ENCODE measurements around the gene TNFRSF12A. TPM values are rescaled to one million over a fixed set of nuclear protein-coding genes. Genes with fewer than 3 reads are reported as not detected.

TNFRSF12A gene
- total RNA-seq, 4 donors from 2014 or later, result 12.6 to 76.2 (median 24.0) TPM

- intact Hi-C loops (cut with DNase I; ENCODE audit: low total_unique reads), result no loop called here
- no peak for TF ChIP-seq CTCF (IDR thresholded peaks at IDR 0.05)
- TF ChIP-seq POLR2A (IDR thresholded peaks at IDR 0.05), result no peak
- Histone ChIP-seq H3K4me1 (peaks cover 0 to 6% of the 10 kb centered on the region in 2 donors), H3K36me3 (no peaks in the 10 kb centered on the region), H3K4me3 (no peak overlapping the region), H3K27me3 (no peaks in the 10 kb centered on the region), H3K27ac (no peak overlapping the region), H3K9me3 (no peaks in the 10 kb centered on the region)
- DNase-seq, result no peak
Observed at GRCh38 chr16:2986623-2987188, 33.5 kb upstream of the TNFRSF12A start.

- H3K9me3 ChIP-seq, result no peaks in the 10 kb centered on the region
- H3K36me3 ChIP-seq, result no peaks in the 10 kb centered on the region
- no peak overlapping the region for H3K27ac ChIP-seq
- no peaks in the 10 kb centered on the region for H3K27me3 ChIP-seq
- intact Hi-C loops (cut with DNase I; ENCODE audit: low total_unique reads), result no loop called here
- peaks cover 0 to 6% of the 10 kb centered on the region in 2 donors for H3K4me1 ChIP-seq
- DNase-seq, result no peak
- TF ChIP-seq POLR2A (IDR thresholded peaks at IDR 0.05) (no peak), CTCF (IDR thresholded peaks at IDR 0.05) (no peak)
- no peak overlapping the region for H3K4me3 ChIP-seq
Observed at GRCh38 chr16:2987286-2987685, 32.9 kb upstream of the TNFRSF12A start.

GRCh38 chr16:2987833-2988232 lies 32.3 kb upstream of the TNFRSF12A start:
- no peaks in the 10 kb centered on the region for H3K27me3 ChIP-seq
- peaks cover 0 to 6% of the 10 kb centered on the region in 2 donors for H3K4me1 ChIP-seq
- TF ChIP-seq POLR2A (IDR thresholded peaks at IDR 0.05), result no peak
- no peak for DNase-seq
- intact Hi-C loops (cut with DNase I; ENCODE audit: low total_unique reads), result no loop called here
- no peak overlapping the region for H3K27ac ChIP-seq
- no peaks in the 10 kb centered on the region for H3K9me3 ChIP-seq
- H3K4me3 ChIP-seq, result no peak overlapping the region
- no peaks in the 10 kb centered on the region for H3K36me3 ChIP-seq

- intact Hi-C loops (cut with DNase I; ENCODE audit: low total_unique reads), result no loop called here
- H3K27ac ChIP-seq, result no peak overlapping the region
- no peaks in the 10 kb centered on the region for H3K36me3 ChIP-seq
- H3K27me3 ChIP-seq, result no peaks in the 10 kb centered on the region
- H3K4me3 ChIP-seq, result no peak overlapping the region
- no peak for TF ChIP-seq POLR2A (IDR thresholded peaks at IDR 0.05)
- TF ChIP-seq CTCF (IDR thresholded peaks at IDR 0.05), result no peak
- no peaks in the 10 kb centered on the region for H3K9me3 ChIP-seq
- peaks cover 0 to 3% of the 10 kb centered on the region in 2 donors for H3K4me1 ChIP-seq
- DNase-seq, result no peak
Observed at GRCh38 chr16:2988590-2989099, 31.5 kb upstream of the TNFRSF12A start.

- H3K9me3 ChIP-seq, result no peaks in the 10 kb centered on the region
- H3K27ac ChIP-seq, result no peak overlapping the region
- intact Hi-C loops (cut with DNase I; ENCODE audit: low total_unique reads), result no loop called here
- H3K27me3 ChIP-seq, result no peaks in the 10 kb centered on the region
- H3K4me1 ChIP-seq, result no peaks in the 10 kb centered on the region
- DNase-seq, result no peak
- no peak overlapping the region for H3K4me3 ChIP-seq
- no peaks in the 10 kb centered on the region for H3K36me3 ChIP-seq
- no peak for TF ChIP-seq POLR2A (IDR thresholded peaks at IDR 0.05)
- TF ChIP-seq CTCF (IDR thresholded peaks at IDR 0.05), result no peak
Observed at GRCh38 chr16:2990891-2991290, 29.3 kb upstream of the TNFRSF12A start.
